Cortex of kidney (tissue), 1 donor: ENCODE data around the gene PDE10A.

Source experiments
- DNase-seq: peaks from one replicate; lab custom pipeline; 2025; lab: John Stamatoyannopoulos, UW

The PDE10A gene

GRCh38 chr6:165662749-165663376, at the start of gene PDE10A:
Gene PDE10A, minus strand, starts transcription at chr6:165663241. Its CDS starts 430 bp downstream, at chr6:165662811.
- DNase-seq, result no peak

- DNase-seq, result no peak
Measured at GRCh38 chr6:165708985-165709576, 46.0 kb upstream of the PDE10A start.

DNA sequence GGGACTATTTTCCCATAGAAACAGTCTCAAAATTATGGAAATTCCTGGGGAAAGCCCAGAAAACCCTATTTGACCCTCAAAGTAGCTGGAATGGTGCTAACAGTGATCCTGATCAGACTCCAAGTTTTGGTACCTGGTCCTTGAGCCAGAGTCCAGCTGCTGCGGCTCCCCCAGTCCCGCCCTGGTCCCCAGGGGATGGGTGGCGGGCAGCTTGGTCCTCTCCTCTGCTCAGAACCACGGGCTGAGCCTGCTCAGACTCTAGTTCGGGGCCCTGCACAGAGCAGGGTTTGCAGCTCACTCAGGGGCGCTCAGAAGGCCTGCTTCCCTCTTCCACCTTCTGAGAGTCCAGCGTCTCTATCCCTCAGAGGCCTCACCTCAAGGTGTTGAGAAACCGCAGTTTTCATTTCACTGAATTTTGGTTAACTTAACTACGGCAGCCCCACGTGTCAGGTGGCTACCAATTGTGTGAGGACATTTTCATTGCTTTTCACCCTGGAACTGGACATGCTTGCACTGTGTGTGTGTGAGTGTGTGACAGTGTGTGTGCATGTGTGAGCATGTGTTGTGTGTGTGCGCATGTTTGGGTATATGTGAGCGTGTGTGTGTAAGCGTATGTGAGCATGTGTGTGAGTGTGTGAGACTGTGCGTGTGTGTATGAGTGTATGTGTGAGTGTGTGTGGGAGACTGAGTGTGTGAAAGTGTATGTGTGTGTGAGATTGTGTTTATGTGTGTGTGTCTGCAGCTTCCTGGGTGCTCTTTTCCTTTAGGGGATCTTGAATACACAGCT, 44.2 kb upstream of the PDE10A start:
- no peak for DNase-seq

DNA sequence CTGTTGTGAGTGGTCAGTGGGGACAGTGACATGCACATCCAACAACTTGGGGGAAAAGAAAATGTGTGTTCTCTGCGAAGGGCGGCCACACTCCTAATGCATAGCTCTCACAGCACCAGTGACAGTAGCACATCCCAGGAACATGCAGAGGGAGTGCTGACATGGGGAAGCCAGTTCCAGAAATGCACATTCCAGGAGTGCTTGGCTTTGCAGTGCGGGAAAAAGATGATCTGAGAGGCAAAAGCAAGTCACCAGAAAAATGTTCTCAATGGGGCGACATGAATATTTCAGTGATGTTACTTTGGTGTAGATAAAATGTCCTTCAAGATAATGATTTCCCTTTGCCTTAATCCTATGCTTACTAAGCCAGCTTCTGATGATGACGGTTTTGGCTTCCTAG, 42.9 kb upstream of the PDE10A start:
- no peak for DNase-seq

DNA sequence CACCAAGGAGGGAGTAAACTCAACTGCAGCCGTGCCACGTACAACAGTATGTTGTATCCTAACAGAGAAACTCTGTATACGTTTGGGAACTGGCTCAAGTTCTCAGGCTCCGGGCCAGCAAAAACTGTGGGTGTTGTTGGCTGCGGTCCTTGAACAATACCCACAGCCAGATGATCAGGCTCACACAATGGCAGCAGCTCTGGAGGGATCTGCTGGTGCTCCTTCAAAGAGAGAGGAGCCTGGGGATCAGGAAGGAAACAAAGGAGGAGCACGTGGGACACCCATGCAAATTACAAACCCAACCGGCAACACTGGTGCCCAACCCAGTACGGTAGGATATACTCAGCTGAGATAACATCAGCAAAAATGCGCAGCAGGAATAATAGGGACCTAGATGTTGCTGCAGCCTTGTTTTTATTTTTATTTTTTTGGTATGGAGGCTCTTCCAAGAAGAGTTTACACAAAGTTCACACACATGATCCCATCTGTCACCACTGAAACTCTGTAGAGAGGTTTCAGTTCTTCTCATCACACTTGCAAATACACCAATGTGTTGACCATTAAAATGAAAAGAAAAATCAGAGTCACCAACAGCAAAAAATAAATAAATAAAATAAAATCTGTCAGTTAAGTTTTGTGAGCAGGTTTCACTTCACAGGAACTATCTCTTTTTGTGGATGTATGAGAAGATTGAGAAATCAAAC, 41.2 kb upstream of the PDE10A start:
- no peak for DNase-seq

DNA sequence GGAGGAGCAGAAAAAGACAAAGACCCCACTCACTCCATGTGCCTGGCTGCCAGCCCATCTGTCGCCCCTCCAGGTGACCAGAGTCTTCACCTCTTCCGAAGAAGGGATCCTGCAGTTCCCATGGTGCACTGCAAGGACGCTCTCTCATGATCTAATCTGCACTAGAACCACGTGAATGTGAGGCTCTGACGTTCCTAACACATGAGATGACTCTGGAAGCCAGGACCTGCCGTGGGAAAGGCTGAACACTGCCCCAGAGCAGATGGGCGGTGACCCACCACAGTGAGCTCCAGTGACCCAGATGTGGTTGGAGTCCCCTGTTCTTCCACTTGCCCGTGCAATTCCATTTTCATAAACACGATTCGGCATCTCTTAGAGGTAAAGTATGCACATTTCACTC, 39.6 kb upstream of the PDE10A start:
- DNase-seq, result no peak

DNA sequence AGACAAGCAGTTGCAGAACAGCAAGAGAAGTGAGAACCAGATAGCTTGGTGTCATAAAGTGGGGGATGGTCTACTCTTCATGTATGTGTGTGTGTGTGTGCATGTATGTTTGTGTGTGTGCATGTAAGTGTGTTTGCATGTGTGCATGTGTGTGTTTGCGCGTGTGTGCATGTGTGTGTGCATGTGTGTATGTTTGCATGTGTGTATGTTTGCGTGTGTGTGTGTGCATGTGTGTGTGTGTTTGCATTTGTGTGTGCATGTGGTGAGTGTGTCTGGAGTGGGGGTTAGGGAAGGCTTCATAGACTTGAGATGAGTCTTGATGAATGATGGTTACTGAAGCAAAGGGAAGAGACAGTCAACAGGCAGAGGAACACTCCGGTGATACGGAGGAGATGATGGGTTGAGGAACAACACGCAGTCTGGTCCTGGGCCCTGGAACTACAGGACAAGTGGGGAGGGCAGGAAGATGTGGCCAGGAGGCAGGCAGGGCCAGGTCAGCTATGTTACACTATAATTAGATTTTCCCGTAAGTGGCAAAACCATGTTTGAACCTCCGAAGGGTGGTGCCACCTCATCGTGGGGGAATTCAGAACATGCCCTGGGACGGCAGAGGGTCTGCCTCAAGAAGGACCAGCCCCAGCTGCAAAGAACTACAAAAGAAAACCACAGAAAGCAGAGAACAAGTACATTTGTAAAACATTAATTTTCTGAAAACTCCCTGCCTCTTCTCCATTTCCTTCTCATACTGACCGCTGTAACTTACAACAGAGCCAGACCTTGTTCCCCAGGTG, 38.7 kb upstream of the PDE10A start:
- no peak for DNase-seq

- no peak for DNase-seq
Measured at GRCh38 chr6:165701005-165701404, 38.0 kb upstream of the PDE10A start.

DNA sequence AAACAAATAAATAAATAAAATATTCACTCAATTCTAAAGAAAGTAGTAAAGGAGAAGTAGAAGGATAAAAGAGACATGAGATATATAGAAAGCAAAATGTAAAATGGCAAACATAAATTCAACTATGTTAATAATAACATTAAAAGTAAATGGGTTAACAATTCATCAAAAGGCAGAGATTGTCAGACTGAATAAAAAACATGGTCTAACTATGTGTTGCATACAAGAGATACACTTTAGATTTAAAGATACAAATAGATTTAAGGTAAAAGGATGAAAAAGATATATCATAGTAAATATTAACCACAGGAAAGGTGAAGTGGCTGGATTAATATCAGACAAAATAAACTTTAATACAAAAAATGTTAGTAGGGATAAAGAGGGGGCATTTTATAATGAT, 35.8 kb upstream of the PDE10A start:
- no peak for DNase-seq

- DNase-seq, result no peak
Measured at GRCh38 chr6:165697171-165697570, 34.1 kb upstream of the PDE10A start.

DNA sequence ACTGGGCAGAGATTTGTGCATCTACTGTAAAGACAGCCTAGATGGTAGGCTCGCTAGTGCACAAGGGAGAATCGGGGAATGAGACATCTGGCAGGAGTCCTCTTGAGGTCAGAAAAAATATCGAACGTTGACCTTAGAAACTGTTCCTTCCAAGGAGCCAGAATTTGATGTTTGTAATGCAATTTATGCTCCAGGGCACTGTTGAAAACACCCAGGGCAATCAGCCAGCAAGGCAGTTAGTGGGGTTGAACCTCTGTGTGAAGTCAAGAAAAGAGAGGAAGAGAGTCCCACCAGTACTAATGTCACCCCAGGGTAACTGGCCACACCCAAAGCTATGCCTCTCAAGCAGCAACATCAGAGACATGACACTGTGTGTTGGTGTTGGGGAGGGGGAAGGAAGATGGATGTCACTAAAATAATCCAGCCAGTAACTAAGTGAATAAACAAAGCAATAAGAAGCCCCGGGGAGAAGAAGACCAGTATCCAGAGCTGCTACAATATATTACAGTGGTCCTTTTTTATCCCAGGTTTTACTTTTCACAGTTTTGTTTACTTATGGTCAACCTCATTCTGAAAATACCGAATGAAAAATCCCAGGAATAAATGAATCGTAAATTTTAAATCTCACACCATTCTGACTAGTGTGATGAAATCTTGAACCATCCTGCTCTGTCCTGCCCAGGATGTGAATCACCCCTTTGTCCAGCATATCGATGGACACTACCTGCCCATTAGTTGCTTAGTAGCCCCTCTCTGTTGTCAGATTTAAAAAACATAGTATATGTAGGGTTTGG, 32.9 kb upstream of the PDE10A start:
- no peak for DNase-seq

DNA sequence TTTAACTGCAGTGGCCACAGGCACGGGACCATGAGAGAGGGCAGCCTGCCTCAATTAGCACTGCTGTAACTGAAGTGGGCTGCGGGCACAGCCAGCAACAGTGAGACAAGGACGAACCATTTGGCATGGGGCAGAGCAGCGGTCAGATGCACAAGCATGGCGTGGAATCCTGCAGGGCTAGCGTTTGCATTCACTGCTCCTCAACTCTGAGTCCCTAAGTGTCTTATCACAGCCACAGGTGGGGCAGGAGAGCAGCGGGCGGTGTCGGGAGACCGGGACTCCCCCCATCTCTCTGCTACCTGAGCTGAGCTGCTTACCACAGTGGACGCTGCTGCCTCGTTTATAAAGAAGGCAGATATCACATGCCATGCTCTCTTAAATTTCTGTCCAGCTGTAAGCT, 31.3 kb upstream of the PDE10A start:
- no peak for DNase-seq

DNA sequence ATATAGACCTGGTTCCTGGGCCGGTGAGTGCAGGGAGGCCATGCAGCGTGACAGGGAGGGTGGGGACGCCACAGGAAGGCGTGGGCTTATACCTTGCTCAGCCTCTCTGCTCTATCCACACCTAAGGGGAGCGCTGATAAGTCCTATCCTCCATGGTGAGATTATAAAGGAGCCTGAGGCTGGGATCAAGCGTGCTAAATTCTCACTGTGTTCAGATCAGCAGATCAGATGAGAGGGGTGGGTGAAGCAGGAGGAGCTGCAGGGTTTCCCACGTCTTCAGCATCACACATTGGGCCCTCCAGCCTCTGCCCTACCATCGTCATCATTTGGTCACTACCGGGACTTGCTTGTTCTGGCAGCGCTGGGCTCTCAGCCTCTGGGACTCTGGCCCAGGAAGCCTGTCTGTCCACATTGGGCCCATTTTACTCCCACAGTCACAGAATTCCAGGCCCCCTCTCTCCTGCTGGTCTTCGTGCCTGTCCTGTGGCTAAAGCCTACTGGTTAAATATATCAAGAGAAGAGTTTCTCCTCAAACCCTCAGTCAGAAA, 29.1 kb upstream of the PDE10A start:
- DNase-seq, result no peak

DNA sequence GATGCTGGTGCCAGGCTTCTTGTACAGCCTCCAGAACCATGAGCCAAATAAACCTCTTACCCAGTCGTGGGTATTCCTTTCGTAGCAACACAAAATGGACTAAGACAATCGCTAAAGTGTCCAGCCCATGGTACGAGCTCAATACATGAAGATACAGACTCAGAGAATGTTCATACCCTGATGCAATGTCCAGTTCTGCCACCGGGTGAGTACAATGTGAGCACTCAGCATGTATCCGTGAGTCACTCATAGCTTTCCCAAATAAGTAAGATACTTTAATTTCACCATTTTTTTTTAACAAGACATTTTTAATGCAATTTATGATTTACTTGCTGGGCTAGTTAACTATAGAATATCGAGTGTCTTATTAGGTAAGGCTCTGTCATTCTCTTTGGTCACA, 26.7 kb upstream of the PDE10A start:
- no peak for DNase-seq

- no peak for DNase-seq
Measured at GRCh38 chr6:165686596-165687365, 23.7 kb upstream of the PDE10A start.

- no peak for DNase-seq
Measured at GRCh38 chr6:165685302-165685701, 22.3 kb upstream of the PDE10A start.

DNA sequence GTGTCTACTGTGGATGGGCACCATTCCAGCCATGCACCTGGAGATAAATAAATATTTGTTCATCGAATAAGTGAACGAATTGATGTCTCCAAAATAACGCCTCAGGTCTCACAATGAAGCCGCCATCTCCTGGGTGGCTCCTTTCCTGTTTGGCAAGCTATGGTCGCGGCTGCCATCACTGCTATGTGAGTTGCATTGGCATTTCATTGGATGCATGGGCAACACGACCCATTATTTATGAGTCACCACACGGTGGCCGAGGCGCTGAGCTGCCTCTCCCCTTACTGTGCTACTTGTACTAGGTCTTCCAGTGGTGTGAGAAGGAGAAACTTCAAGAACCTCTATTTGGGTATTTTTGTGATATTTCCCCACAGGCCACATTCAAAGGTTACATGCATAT, 21.3 kb upstream of the PDE10A start:
- no peak for DNase-seq

- DNase-seq, result no peak
Measured at GRCh38 chr6:165680975-165681374, 17.9 kb upstream of the PDE10A start.

- DNase-seq, result no peak
Measured at GRCh38 chr6:165679326-165679725, 16.3 kb upstream of the PDE10A start.

- DNase-seq, result no peak
Measured at GRCh38 chr6:165678904-165679303, 15.9 kb upstream of the PDE10A start.
